Fibroblast of skin of abdomen (primary cell): ENCODE results near the gene SPEF2.

ENCODE experiments used
- DNase-seq: peaks from one replicate; pipeline ENCODE4 v3.0.0-alpha.2; 2013

Gene SPEF2

GRCh38 chr5:35859101-35859661, 241.5 kb downstream of the SPEF2 start:
- peak; percentile 70 for DNase-seq

- peak; percentile 86 for DNase-seq
Measured at GRCh38 chr5:35860686-35861085, 243.0 kb downstream of the SPEF2 start.

GRCh38 chr5:35861718-35862117, 244.1 kb downstream of the SPEF2 start:
- DNase-seq: peak; percentile 35

GRCh38 chr5:35862126-35862525, 244.5 kb downstream of the SPEF2 start:
- no peak for DNase-seq

GRCh38 chr5:35863159-35863558, 245.5 kb downstream of the SPEF2 start:
- no peak for DNase-seq
